Measurements from ENCODE around the gene SPINK13. TPM values are rescaled to one million over a fixed set of nuclear protein-coding genes. Genes with fewer than 3 reads are reported as not detected.
"Not testable (repeated sequence)": the region's sequence is repeated elsewhere in the genome, so short reads cannot be mapped to it uniquely, and the experiment has no call there.

Gene SPINK13
- total RNA-seq: not detected
- long read RNA-seq: 0 reads

- DNase-seq: no peak
- peak; percentile 24 for ATAC-seq
- intact Hi-C loops (cut with micrococcal nuclease): no loop called here
These were observed at the start of gene SPINK13 for GRCh38 chr5:148268566-148268965. TSS of gene SPINK13 (plus strand) at chr5:148268794. CDS start at chr5:148270073, 1,279 bp downstream.

GRCh38 chr5:148221508-148221907 is 47.1 kb upstream of the SPINK13 start:
- DNase-seq (no peak), ATAC-seq (no peak)
- intact Hi-C loops (cut with micrococcal nuclease): no loop called here

- no peak for DNase-seq
- intact Hi-C loops (cut with micrococcal nuclease): no loop called here
- ATAC-seq: no peak
These were observed 44.4 kb upstream of the SPINK13 start for GRCh38 chr5:148224117-148224742.

- no peak for ATAC-seq
- DNase-seq: no peak
- intact Hi-C loops (cut with micrococcal nuclease): no loop called here
These were observed 40.1 kb upstream of the SPINK13 start for GRCh38 chr5:148228392-148228984.

- ATAC-seq: no peak
- intact Hi-C loops (cut with micrococcal nuclease): no loop called here
- DNase-seq: no peak
These were observed 38.8 kb upstream of the SPINK13 start for GRCh38 chr5:148229840-148230239.

GRCh38 chr5:148230240-148230639 is 38.4 kb upstream of the SPINK13 start:
- ATAC-seq: no peak
- no peak for DNase-seq

GRCh38 chr5:148237785-148238417 is 30.7 kb upstream of the SPINK13 start:
- DNase-seq (no peak), ATAC-seq (no peak)
- intact Hi-C loops (cut with micrococcal nuclease): no loop called here

More at GRCh38 chr5:148230240-148230639, 38.4 kb upstream of the SPINK13 start:
- intact Hi-C loops (cut with micrococcal nuclease): no loop called here

GRCh38 chr5:148238418-148238794 is 30.2 kb upstream of the SPINK13 start, which contains the start of gene MARCOL:
TSS of gene MARCOL (plus strand) at chr5:148238525. CDS start at chr5:148238598, 73 bp downstream.
- intact Hi-C loops (cut with micrococcal nuclease): no loop called here
- ATAC-seq (no peak), DNase-seq (no peak)

- DNase-seq (no peak), ATAC-seq (no peak)
- intact Hi-C loops (cut with micrococcal nuclease): no loop called here
These were observed 19.7 kb upstream of the SPINK13 start for GRCh38 chr5:148248894-148249293.

GRCh38 chr5:148255456-148255855 is 13.1 kb upstream of the SPINK13 start:
- no peak for DNase-seq
- no peak for ATAC-seq
- intact Hi-C loops (cut with micrococcal nuclease): no loop called here

GRCh38 chr5:148259288-148259687 is 9.3 kb upstream of the SPINK13 start:
- DNase-seq: no peak
- intact Hi-C loops (cut with micrococcal nuclease): no loop called here
- ATAC-seq: no peak

- intact Hi-C loops (cut with micrococcal nuclease): no loop called here
- DNase-seq (no peak), ATAC-seq (no peak)
These were observed 7.4 kb upstream of the SPINK13 start for GRCh38 chr5:148261221-148261620.

GRCh38 chr5:148267962-148268361 is 632 bp upstream of the SPINK13 start:
- intact Hi-C loops (cut with micrococcal nuclease): no loop called here
- DNase-seq (no peak), ATAC-seq (no peak)

- intact Hi-C loops (cut with micrococcal nuclease); ATAC-seq; DNase-seq: not testable (repeated sequence)
These were observed 6.5 kb downstream of the SPINK13 start for GRCh38 chr5:148275129-148275528.

- ATAC-seq; DNase-seq; intact Hi-C loops (cut with micrococcal nuclease): not testable (repeated sequence)
These were observed 12.3 kb downstream of the SPINK13 start for GRCh38 chr5:148280893-148281292.

GRCh38 chr5:148281336-148281735 is 12.7 kb downstream of the SPINK13 start:
- ATAC-seq; intact Hi-C loops (cut with micrococcal nuclease); DNase-seq: not testable (repeated sequence)

- no peak for DNase-seq
- intact Hi-C loops (cut with micrococcal nuclease): no loop called here
- peak; percentile 65 for ATAC-seq
These were observed 21.9 kb downstream of the SPINK13 start for GRCh38 chr5:148290271-148291195.

GRCh38 chr5:148297731-148298130 is 29.1 kb downstream of the SPINK13 start:
- DNase-seq (no peak), ATAC-seq (no peak)
- intact Hi-C loops (cut with micrococcal nuclease): no loop called here

- ATAC-seq (no peak), DNase-seq (no peak)
- intact Hi-C loops (cut with micrococcal nuclease): no loop called here
These were observed 37.9 kb downstream of the SPINK13 start for GRCh38 chr5:148306446-148306845.
